Cortex of kidney (tissue), 1 donor: Measurements from ENCODE around the gene KCNMA1.

Source experiments
- DNase-seq: peaks from one replicate; lab custom pipeline; 2025; lab: John Stamatoyannopoulos, UW

Gene KCNMA1

DNA sequence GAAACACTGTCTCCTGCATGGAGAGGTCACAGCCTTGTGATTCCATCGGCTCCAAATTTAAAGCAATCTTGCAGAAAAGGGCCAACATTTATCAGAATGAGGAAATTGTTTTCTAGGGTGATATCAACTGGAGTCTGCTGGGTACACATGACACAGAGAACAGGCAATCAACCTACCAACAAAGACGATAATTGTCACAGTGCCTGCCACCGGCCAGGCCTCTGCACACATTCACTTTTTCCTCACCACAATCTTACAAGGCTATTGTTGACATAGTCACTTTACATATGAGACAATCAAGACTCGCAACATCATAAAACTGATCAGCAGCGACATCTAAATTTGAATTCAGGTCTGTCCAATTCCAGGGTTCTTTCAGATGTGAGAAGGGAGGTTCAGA lies 189.4 kb downstream of the KCNMA1 start:
- DNase-seq = no peak

GRCh38 chr10:77446700-77447099 lies 190.9 kb downstream of the KCNMA1 start:
- DNase-seq = no peak

GRCh38 chr10:77445547-77445946 lies 192.1 kb downstream of the KCNMA1 start:
- no peak for DNase-seq

DNA sequence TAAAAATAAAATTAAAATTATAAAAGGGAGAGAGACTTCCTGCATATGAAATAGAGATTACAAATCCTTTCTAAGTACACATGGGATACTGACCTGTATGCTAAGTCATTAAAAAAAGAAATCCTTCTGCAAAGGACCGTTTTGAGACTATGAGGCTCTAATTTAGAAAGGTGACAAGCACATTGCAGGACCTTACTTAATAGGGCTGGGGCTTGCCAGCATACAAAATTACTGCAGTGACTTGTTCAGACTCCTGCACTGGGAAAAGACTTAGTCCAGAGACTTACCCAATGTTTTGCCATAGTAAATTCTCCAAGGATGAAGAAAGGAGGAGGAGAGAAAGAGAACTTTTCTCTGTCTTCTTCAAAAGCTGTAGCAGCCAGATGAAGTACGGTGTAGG lies 193.6 kb downstream of the KCNMA1 start:
- no peak for DNase-seq

GRCh38 chr10:77442699-77443189 lies 194.9 kb downstream of the KCNMA1 start:
- DNase-seq = no peak

DNA sequence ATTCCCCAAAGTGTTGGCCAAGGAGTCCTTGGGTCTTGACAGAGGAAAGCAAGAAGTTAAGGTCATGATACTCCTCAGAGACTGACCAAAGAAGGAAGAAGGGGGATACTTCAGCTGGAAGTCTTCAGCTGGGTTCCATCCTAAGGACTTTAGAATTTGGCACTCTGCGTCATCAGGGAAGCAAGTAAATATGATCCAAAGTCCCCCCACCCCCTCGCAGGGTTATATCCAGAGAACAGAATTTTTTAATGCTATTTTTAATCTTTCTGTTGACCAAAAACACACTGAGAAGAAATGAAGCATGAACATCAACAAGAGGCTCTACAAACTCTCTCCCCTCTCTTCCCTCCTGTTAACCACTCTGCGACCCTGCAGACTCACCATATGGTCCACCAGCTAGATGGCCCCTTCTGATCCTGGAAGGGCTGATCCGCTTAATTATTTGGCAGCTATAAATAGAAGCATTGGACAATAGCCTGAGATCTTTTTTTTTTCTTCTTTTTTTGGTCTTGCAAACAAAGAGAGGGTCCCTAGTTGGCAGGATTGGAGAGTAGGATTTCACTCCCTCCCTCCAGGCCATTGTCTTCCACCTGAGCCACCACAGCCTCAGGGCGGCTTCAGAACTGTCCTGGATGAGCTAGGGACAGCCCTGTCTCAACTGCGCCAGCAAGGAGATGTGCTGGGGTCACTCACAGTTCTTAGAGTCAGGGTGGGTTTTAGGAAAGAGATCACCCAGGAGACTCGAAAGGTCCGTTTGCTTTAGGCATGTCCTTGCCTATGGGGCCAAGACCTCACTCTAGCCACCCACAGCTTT lies 196.0 kb downstream of the KCNMA1 start:
- DNase-seq = no peak

DNA sequence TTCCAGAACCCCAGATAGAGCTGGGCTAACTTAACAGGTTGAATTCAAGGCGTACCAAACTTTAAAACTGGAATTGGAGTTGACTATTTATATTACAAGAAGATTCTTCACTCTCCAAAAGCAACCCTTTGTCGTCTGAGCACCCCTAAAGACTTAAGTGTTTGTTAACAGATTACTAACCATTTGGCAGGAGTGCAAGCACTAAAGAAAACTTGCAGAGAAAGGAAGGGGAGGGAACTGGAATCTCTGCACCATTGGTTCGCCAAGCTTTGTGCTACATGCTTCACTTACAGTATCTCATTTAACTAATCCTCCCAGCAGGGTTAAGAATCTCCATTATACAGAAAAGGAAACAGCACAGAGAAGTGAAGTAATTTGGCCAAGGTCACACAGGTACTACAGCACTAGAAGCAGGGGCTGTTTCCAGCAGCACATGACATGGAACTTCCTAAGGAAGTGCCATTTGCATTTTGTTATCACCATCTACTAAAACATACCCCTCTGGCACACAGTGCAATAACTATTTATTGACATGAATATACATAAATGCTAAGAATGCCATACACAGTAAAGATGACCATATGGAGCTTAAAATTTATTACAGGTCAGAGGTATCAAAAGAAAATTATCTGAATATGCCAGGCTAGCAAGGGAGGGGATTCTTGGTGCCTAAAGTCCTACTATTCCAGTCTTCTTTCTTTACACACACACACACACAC lies 201.2 kb downstream of the KCNMA1 start:
- no peak for DNase-seq

- DNase-seq = no peak
Measured at GRCh38 chr10:77433546-77433945, 204.1 kb downstream of the KCNMA1 start.

DNA sequence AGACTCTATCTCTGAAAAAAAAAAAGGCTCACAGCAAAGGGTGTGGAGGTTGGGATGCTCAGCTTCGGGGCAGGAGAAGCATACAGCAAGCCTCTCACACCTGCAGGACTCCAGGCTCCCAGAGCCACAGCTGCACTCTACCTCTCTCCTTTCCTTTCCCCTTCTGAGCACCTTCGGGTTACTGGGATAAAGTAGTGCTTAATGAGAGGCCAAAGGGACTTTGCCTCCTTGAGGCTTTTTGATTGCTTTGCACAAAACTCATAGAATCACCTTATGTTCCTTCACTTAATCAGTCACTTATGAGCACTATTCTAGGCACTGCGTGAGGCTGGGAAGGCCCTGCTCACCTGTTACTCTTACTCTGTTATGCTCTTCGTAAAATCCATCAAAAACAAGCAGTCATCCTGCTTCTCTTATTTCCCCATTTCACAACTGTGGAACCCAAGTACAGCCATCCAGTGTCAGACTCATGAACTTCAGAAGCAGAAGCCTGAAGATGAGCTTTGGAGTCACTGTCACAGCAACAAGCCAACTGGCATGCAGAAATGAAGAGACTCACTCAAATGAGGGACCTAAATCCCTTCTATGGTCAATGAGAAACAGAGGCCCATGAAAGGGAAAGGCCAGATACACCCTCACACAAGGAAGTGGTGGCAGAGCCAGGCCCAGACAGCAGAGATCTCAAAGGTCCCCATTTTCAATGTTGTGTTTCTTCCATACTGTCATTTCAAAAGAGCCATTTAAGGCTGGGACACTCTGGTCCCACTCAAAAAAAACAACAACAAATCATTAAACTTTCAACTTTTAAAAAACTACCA lies 205.4 kb downstream of the KCNMA1 start:
- no peak for DNase-seq

- DNase-seq = no peak
Measured at GRCh38 chr10:77431209-77431611, 206.4 kb downstream of the KCNMA1 start.

DNA sequence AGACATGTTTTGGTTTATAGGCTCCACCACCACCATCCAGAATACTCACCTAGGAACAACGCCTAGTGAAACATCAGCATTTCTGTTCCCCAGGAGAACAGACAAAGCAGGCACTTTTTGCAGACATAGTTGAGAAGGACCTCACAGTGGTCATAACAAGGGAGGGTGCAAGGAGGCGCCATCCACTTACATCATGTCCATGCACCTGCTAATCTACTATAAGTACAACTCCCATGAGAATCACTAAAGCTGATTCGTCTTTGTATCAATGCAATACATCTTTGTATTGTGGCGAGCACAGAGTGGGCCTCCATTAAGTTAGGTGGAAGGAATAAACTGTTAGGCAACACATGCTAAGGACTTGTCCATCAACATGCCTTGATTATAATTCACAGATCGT lies 207.1 kb downstream of the KCNMA1 start:
- no peak for DNase-seq

GRCh38 chr10:77428691-77429395 lies 208.8 kb downstream of the KCNMA1 start:
- no peak for DNase-seq

GRCh38 chr10:77424257-77424656 lies 213.4 kb downstream of the KCNMA1 start:
- DNase-seq = no peak

GRCh38 chr10:77422491-77423338 lies 214.9 kb downstream of the KCNMA1 start:
- no peak for DNase-seq

DNA sequence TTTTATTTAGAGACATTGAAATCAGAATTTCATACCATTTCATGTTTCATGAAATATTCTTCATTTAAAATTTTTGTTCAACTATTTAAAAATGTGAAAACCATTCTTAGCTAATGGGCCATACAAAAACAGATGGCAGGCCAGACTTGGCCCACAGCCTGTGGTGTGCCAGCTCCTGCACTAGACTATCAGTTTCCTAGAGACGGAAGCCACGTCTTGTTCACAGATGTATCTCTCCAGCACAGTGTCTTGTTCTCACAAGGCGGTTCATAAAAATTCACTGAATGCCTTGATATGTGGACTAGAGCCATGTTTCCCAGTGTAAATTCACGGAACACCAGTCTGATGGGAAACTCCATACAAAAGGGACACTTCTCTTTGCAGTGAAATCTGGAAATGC lies 216.0 kb downstream of the KCNMA1 start:
- DNase-seq = no peak

DNA sequence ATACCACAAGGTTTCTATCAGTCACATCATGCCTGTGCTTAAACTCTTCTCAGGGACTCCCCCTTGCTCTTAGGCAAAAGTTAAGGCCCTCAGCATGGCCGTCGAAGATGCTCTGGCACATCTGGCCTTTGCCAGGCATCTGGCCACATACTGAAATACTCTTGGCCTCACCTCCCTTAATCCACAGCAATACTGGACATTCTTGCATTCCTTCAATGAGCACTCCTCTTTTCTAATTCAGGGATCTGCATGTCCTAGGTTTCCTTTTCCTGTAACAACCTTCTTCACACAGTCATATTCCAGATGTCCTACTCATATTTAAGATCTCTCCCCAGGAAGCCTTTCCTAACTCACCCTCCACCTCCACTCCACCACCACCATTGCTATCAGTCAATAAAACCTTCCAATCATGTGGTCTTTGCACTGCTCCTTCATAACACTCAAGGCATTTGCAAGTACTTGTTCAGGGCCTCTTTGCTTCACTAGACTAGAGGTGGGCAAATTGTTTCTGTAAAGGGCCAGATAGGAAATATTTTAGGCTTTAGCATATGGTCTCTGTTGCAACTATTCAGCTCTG lies 216.6 kb downstream of the KCNMA1 start:
- no peak for DNase-seq

- DNase-seq = no peak
Measured at GRCh38 chr10:77419979-77420378, 217.6 kb downstream of the KCNMA1 start.

DNA sequence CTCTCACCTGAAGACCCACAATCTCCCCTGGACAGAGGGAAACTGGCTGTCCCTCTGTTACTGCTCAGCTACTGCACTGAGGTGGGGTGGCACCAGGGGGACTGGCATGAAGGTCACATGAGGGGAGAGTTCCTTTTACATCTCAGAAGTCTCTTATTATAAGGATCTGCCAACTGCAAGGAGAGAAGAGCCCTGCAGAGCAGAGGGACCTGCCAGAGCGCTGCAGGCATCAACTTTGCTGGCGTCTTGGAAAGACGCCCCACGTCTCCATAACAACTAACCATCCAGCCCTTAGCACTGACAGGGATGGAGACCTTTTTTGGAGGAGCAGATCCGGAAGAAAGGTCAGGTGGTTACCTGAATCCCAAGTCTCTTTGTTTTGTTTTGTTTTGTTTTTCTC lies 218.6 kb downstream of the KCNMA1 start:
- DNase-seq = no peak

- no peak for DNase-seq
Measured at GRCh38 chr10:77417806-77418640, 219.6 kb downstream of the KCNMA1 start.

- DNase-seq = no peak
Measured at GRCh38 chr10:77417359-77417758, 220.2 kb downstream of the KCNMA1 start.
